HCT116 (cell line): ENCODE data around the gene WDR48. TPM values are rescaled to one million over a fixed set of nuclear protein-coding genes. Genes with fewer than 3 reads are reported as not detected.

Source experiments
- ATAC-seq: fragments of 200-7000 bp; cut with Tn5 transposase; 2 replicates; pipeline ENCODE4 v1.9.1; 2020; ENCODE audit warnings: mild to moderate bottlenecking, moderate library complexity
- BruUV-seq: library from RNA; stranded (reverse); fragments of 400-500 nt; replicated peaks from 2 replicates; lab custom pipeline; 2021; lab: Mats Ljungman, UMichigan
- CTCF ChIA-PET: fragments of 300-600 bp; sonication (Branson Sonifier 250); formaldehyde crosslinking; loops from one replicate; lab custom pipeline; 2021; ENCODE audit warnings: antibody characterized with exemption; lab: Charles Lee
- POLR2A ChIA-PET: fragments of 300-600, 350-600 bp; sonication (Branson Sonifier 250); formaldehyde crosslinking; loops from one replicate; lab custom pipeline; 2021; ENCODE audit warnings: antibody characterized with exemption; lab: Charles Lee
- RAD21 ChIA-PET, 2 experiments: fragments of 300-600 bp; sonication (Branson Sonifier 250); formaldehyde crosslinking; loops; one replicate each; lab custom pipeline; 2023; ENCODE audit warnings: low total read pairs in 2 of 2; ENCODE audit not compliant: uncharacterized antibody in 2 of 2, unreplicated experiment in 2 of 2, low non-redundant PET in 1 of 2; lab: Charles Lee
- DNase-seq: peaks from one replicate; pipeline ENCODE4 v3.0.0-alpha.2; 2010; ENCODE audit warnings: low read depth, low spot score
- H2AFZ ChIP-seq: fragments of 200-600 bp; shearing (Covaris generic), sonication (generic); 2 replicates; pipeline ENCODE4 v1.6.1; 2017; ENCODE audit warnings: low read depth, mixed run types, mixed read lengths, antibody characterized with exemption, low read length; ENCODE audit not compliant: poor library complexity, severe bottlenecking
- H3K27ac ChIP-seq: 2 replicates; pipeline ENCODE4 v1.5.1; 2012; ENCODE audit warnings: low read depth, low read length
- H3K27me3 ChIP-seq: fragments of 200-600 bp; sonication (generic); 2 replicates; pipeline ENCODE4 v1.6.1; 2016; ENCODE audit warnings: mixed run types, low read length, mixed read lengths; ENCODE audit not compliant: insufficient read depth
- H3K36me3 ChIP-seq, 2 experiments: fragments of 200-500 bp in 1 of 2; fragments of 200-600 bp in 1 of 2; sonication (Bioruptor generic) in 1 of 2; sonication (generic) in 1 of 2; 2 replicates each; pipeline versions ENCODE4 v1.5.1 to v1.6.1; 2014 to 2016; ENCODE audit warnings: low read length in 2 of 2, inconsistent platforms in 1 of 2, mixed read lengths in 1 of 2, mixed run types in 1 of 2; ENCODE audit not compliant: insufficient read depth in 2 of 2, control insufficient read depth in 1 of 2
- H3K4me1 ChIP-seq, 2 experiments: fragments of 200-600 bp in 1 of 2; sonication (generic) in 1 of 2; 2 replicates each; pipeline versions ENCODE4 v1.5.1 to v1.6.1; 2012 to 2017; ENCODE audit warnings: low read length in 2 of 2, inconsistent platforms in 1 of 2, mild to moderate bottlenecking in 1 of 2, mixed read lengths in 1 of 2, mixed run types in 1 of 2, moderate library complexity in 1 of 2; ENCODE audit not compliant: insufficient read depth in 2 of 2, control insufficient read depth in 1 of 2
- H3K4me2 ChIP-seq: fragments of 200-600 bp; sonication (generic); 2 replicates; pipeline ENCODE4 v1.6.1; 2017; ENCODE audit warnings: mixed run types, low read length, mixed read lengths
- H3K4me3 ChIP-seq, 2 experiments: fragments of 200-600 bp in 1 of 2; sonication (generic) in 1 of 2; replicated peaks in 1 of 2; 2 replicates each; pipeline ENCODE4 v1.5.1; 2011 to 2016; ENCODE audit warnings: low read length in 2 of 2, control low read depth in 1 of 2, low read depth in 1 of 2, mild to moderate bottlenecking in 1 of 2, mixed read lengths in 1 of 2, mixed run types in 1 of 2
- H3K79me2 ChIP-seq: fragments of 200-600 bp; sonication (generic); 2 replicates; pipeline ENCODE4 v1.6.1; 2017; ENCODE audit warnings: mild to moderate bottlenecking, mixed run types, low read length, moderate library complexity, mixed read lengths; ENCODE audit not compliant: insufficient read depth
- H3K9ac ChIP-seq: fragments of 200-600 bp; sonication (generic); 2 replicates; pipeline ENCODE4 v1.6.1; 2016; ENCODE audit warnings: low read length, mixed read lengths
- H3K9me2 ChIP-seq: fragments of 200-600 bp; sonication (generic), shearing (Covaris generic); 2 replicates; pipeline ENCODE4 v1.6.1; 2017; ENCODE audit warnings: mixed run types, mild to moderate bottlenecking, moderate library complexity; ENCODE audit not compliant: insufficient read depth
- H3K9me3 ChIP-seq, 2 experiments: fragments of 200-500 bp in 1 of 2; fragments of 200-600 bp in 1 of 2; sonication (Bioruptor generic) in 1 of 2; sonication (generic) in 1 of 2; 2 replicates each; pipeline ENCODE4 v1.6.1; 2014 to 2017; ENCODE audit warnings: low read length in 2 of 2, mixed read lengths in 2 of 2, inconsistent platforms in 1 of 2, low read depth in 1 of 2, mild to moderate bottlenecking in 1 of 2, mixed run types in 1 of 2, moderate library complexity in 1 of 2; ENCODE audit not compliant: control insufficient read depth in 1 of 2, insufficient read depth in 1 of 2
- H4K20me1 ChIP-seq: fragments of 200-600 bp; sonication (generic), shearing (Covaris generic); 2 replicates; pipeline ENCODE4 v1.6.1; 2017; ENCODE audit warnings: mixed run types, mild to moderate bottlenecking, moderate library complexity; ENCODE audit not compliant: insufficient read depth
- CBX3 ChIP-seq: IDR thresholded peaks from 2 replicates; pipeline ENCODE4 v1.6.1; 2012; ENCODE audit warnings: low read depth
- ELF1 ChIP-seq: IDR thresholded peaks from 2 replicates; pipeline ENCODE4 v1.6.1; 2012; ENCODE audit warnings: low read depth, borderline replicate concordance
- FOSL1 ChIP-seq: IDR thresholded peaks from 2 replicates; pipeline ENCODE4 v1.6.1; 2012; ENCODE audit warnings: low read depth
- JUND ChIP-seq: IDR thresholded peaks from 2 replicates; pipeline ENCODE4 v1.6.1; 2012
- POLR2AphosphoS5 ChIP-seq: IDR thresholded peaks from 2 replicates; pipeline ENCODE4 v1.6.1; 2011; ENCODE audit warnings: mild to moderate bottlenecking, low read depth, low read length, moderate library complexity
- RAD21 ChIP-seq: IDR thresholded peaks from 2 replicates; pipeline ENCODE4 v1.6.1; 2012; ENCODE audit warnings: low read depth, mild to moderate bottlenecking
- SP1 ChIP-seq: IDR thresholded peaks from 2 replicates; pipeline ENCODE4 v1.6.1; 2012; ENCODE audit warnings: low read depth
- TCF7L2 ChIP-seq: IDR thresholded peaks from 2 replicates; pipeline ENCODE4 v1.7.0; 2011; ENCODE audit warnings: borderline replicate concordance, inconsistent platforms; ENCODE audit not compliant: insufficient read depth, insufficient read length; ENCODE audit errors: extremely low read depth
- intact Hi-C: fragments of 100-400 bp; cut with micrococcal nuclease; formaldehyde crosslinking; loops from 2 replicates; pipeline ENCODE4 v1.10.0; 2022
- total RNA-seq: library from RNA; stranded (reverse); gene quantifications from one replicate; pipeline ENCODE4 v1.2.1, GENCODE V29; 2021; ENCODE audit not compliant: unreplicated experiment
- TF ChIP-seq, protein P1 (sequence below): IDR thresholded peaks from 2 replicates; pipeline ENCODE4 v1.6.1; 2011; ENCODE audit warnings: mild to moderate bottlenecking, low read length, moderate library complexity; ENCODE audit not compliant: insufficient replicate concordance; ENCODE audit errors: extremely low read depth
- TF ChIP-seq, protein P2 (sequence below): IDR thresholded peaks from 2 replicates; pipeline ENCODE4 v1.6.1; 2012

The WDR48 gene
- total RNA-seq, 1 experiment from 2014 or later = 35.6 TPM

DNA sequence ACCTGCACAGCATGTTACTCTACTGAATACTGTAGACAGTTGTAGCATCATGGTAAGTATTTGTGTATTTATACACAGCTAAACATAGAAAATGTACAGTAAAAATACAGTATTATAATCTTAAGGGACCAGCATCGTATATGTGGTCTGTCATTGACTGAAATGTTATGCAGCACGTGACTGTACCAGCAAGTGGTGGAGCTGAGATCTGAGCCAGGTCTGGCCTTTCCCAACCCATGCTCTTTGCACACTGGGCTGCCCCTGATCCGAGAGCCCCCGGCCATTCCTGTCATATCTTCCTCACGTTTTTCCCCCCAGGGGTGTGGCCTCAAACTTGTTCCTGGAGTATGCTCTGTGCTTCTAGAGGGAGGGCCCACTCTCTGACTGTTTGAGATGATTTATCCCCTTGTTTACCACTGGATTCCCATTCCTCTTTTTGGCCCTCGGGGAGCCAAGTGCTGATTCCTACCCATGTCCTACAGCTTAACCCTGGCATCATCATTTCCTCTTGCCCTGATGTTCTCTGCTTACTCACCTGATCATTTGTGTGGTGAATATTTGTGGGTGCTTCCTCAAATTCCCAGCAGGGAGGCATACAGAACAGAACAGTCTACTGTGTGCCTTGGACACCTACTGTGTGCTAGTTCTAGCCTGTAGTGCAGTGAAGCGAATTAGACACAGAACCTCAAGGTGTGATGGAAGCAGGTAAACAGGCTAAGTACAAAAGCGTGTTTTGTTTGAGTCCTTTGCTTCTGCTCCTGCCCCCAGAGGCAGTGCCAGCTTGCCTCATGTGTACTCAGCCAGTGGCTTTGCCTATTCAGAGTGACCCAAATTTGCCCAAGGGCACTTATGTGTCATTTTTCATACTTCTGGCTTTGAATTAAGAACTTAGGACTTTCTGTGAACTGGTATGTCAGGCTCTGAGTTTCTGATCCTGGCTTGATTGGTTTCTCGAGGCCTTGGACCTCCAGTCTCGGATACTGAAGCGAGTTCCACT is 80.6 kb downstream of the WDR48 start:
- no TSS peak for BruUV-seq
- ATAC-seq (no peak), DNase-seq (no peak)
- TF ChIP-seq POLR2AphosphoS5 (no peak), ELF1 (no peak), TCF7L2 (no peak), CBX3 (no peak), JUND (no peak), FOSL1 (no peak), RAD21 (no peak), SP1 (no peak)
- TF ChIP-seq, protein P1, sequence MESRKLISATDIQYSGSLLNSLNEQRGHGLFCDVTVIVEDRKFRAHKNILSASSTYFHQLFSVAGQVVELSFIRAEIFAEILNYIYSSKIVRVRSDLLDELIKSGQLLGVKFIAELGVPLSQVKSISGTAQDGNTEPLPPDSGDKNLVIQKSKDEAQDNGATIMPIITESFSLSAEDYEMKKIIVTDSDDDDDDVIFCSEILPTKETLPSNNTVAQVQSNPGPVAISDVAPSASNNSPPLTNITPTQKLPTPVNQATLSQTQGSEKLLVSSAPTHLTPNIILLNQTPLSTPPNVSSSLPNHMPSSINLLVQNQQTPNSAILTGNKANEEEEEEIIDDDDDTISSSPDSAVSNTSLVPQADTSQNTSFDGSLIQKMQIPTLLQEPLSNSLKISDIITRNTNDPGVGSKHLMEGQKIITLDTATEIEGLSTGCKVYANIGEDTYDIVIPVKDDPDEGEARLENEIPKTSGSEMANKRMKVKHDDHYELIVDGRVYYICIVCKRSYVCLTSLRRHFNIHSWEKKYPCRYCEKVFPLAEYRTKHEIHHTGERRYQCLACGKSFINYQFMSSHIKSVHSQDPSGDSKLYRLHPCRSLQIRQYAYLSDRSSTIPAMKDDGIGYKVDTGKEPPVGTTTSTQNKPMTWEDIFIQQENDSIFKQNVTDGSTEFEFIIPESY = no peak
- TF ChIP-seq, protein P2, sequence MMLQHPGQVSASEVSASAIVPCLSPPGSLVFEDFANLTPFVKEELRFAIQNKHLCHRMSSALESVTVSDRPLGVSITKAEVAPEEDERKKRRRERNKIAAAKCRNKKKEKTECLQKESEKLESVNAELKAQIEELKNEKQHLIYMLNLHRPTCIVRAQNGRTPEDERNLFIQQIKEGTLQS = no peak
- Histone ChIP-seq H3K79me2 (no peaks in the 10 kb centered on the region), H3K9me3 (no peaks in the 10 kb centered on the region), H4K20me1 (no peaks in the 10 kb centered on the region), H3K4me1 (peaks cover 0 to 10% of the 10 kb centered on the region in 2 experiments; a peak in 1 of 4 replicates), H3K4me3 (no peak overlapping the region), H3K27ac (no peak overlapping the region), H3K36me3 (no peaks in the 10 kb centered on the region), H3K27me3 (no peaks in the 10 kb centered on the region), H3K4me2 (no peak overlapping the region), H3K9ac (no peak overlapping the region), H2AFZ (no peak overlapping the region), H3K9me2 (no peaks in the 10 kb centered on the region)
- POLR2A ChIA-PET = no interaction called here
- intact Hi-C loops = no loop called here
- RAD21 ChIA-PET = no interaction called here
- CTCF ChIA-PET = no interaction called here
